A549 treated with AZD9567 at 1 μM for 4 hours (cell line): Measurements from ENCODE around the gene SULT2A1. TPM values are rescaled to one million over a fixed set of nuclear protein-coding genes. Genes with fewer than 3 reads are reported as not detected.

ENCODE experiments used
- total RNA-seq: library from RNA; stranded (reverse); fragments of 200-300 nt; extraction: Qiagen RNA extraction; gene quantifications from 5 replicates; pipeline ENCODE4 v1.2.3, GENCODE V29; 2022; ENCODE audit not compliant: insufficient read depth

SULT2A1 gene, protein sequence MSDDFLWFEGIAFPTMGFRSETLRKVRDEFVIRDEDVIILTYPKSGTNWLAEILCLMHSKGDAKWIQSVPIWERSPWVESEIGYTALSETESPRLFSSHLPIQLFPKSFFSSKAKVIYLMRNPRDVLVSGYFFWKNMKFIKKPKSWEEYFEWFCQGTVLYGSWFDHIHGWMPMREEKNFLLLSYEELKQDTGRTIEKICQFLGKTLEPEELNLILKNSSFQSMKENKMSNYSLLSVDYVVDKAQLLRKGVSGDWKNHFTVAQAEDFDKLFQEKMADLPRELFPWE
- total RNA-seq = not detected in 5 replicates

DNA sequence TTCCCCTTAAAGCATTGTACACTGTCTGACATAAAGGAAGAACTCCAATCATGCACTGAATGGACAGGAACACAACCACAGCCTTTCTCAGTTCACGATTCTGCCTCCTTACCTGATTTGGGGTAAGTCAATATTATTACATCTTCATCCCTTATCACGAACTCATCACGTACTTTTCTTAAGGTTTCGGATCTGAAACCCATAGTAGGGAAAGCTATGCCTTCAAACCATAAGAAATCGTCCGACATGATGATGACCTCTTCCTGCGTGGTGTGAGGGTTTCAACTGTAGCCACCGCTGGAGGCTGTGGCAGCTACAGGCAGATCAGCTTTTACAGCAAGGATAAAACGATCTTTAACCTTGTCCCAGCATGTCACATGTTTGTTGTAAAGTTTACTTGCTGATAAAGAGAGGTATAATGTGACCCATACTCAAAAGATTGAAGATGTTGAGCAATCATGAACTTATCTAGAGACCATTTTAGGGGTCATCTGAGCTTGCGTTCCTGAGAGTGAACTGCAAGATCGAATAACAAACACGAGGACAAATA, at the start of gene SULT2A1:
Gene SULT2A1 (minus strand): TSS at position 306 of the 550 bp plus-strand sequence. CDS start 58 bp downstream, at position 248.

DNA sequence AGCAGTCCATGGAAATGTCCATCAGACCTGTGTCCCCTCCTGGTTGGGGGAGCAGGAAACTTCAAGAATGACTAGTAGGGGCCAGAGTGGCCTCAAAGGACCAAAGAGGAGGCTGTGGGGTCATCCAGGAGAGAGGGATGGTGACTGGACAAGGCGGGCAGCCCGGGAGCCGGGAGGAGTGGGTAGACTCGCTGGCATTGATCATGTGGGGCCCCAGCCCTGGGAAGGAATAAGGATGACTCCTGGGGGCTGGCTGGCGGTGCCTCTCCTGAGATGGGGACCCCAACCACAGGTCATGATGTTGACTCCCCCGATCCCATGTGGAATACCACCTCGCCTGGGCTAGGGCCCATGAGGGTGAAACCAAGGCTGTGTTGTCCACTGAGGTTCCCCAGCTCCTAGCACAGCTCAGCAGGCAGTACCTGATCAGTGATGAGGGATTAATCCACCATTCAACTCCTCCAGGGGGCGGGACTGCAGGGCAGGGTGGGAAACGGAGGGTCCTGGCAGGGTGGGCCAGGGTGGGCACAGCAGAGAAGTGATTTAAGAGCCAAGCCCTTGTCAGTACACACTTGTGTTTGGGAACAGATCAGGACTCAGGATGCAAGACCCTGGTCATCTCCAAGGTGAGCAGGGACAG, 27.3 kb downstream of the SULT2A1 start, which contains the start of gene TPRX2:
Gene TPRX2 (plus strand): TSS at position 590 of the 640 bp plus-strand sequence. CDS start 12 bp downstream, at position 602.

DNA sequence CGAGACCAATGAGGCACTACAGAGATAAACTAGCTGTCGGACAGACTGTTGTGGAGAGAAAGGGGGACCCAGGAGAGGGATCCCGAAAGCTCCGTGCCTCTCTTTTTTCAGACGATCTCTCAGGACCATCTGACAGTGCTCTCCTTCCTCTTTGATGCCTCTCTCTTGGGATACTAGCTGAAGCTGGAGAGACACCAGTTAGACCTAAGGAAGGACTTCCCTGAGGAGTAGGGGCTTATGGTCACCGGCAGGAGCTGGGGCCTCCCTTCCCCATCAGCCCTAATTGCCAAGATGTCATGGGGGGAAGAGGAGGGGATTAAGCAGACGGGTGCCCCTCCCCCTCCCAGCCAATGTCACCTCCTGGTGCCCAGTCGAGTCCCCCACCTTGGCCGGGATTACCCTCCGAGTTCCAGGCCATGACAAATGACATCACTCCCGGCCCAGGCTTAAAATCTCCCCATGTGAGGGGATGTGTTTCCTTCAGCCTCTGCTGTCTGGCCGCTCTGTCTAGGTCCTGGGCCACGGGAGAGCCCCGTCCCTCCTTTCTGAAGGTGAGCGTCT, 64.6 kb downstream of the SULT2A1 start, which contains the start of gene CRX:
Gene CRX (plus strand): TSS at position 478 of the 561 bp plus-strand sequence. CDS start 12,507 bp downstream, outside the sequence.

Other genes starting within 250 kb of the SULT2A1 start
- 116 to 142 TPM (median 133 TPM) in 5 replicates for gene EHD2, start 172.9 kb downstream of the SULT2A1 start, total RNA-seq
- 212 to 257 TPM (median 252 TPM) in 5 replicates for gene NOP53, start 140.8 kb downstream of the SULT2A1 start, total RNA-seq
- 125 to 175 TPM (median 158 TPM) in 5 replicates for gene SELENOW, start 107.6 kb downstream of the SULT2A1 start, total RNA-seq
- gene TPRX1, start 81.8 kb downstream of the SULT2A1 start, total RNA-seq = not detected in 5 replicates
- gene CRX, start 64.4 kb downstream of the SULT2A1 start, total RNA-seq = not detected in 5 replicates
- gene TPRX2, start 27.1 kb downstream of the SULT2A1 start, total RNA-seq = not detected in 5 replicates
- gene BSPH1, start 105.9 kb upstream of the SULT2A1 start, total RNA-seq = not detected in 5 replicates
- gene ELSPBP1, start 108.3 kb upstream of the SULT2A1 start, total RNA-seq = not detected in 5 replicates
- gene CABP5, start 157.8 kb upstream of the SULT2A1 start, total RNA-seq = not detected in 5 replicates
- 9.2 to 26.8 TPM (median 12.6 TPM) in 5 replicates for gene PLA2G4C, start 224.5 kb upstream of the SULT2A1 start, total RNA-seq